SU-DHL-6 (cell line): ENCODE measurements around the gene GATA3.

ENCODE experiments used
- EZH2phosphoT487 ChIP-seq: fragments of 200-600 bp; sonication (generic), shearing (Covaris generic); conservative IDR thresholded peaks from 2 replicates; pipeline ENCODE4 v1.6.1; 2018; ENCODE audit warnings: mild to moderate bottlenecking, antibody characterized with exemption, low read length, moderate library complexity, mixed read lengths
- TF ChIP-seq, protein P1 (sequence below): fragments of 200-600 bp; sonication (generic); IDR thresholded peaks from one replicate; pipeline ENCODE4 v1.5.1; 2017; ENCODE audit warnings: antibody characterized with exemption, mild to moderate bottlenecking, low read length, moderate library complexity; ENCODE audit not compliant: insufficient read depth, poor library complexity, severe bottlenecking

DNA sequence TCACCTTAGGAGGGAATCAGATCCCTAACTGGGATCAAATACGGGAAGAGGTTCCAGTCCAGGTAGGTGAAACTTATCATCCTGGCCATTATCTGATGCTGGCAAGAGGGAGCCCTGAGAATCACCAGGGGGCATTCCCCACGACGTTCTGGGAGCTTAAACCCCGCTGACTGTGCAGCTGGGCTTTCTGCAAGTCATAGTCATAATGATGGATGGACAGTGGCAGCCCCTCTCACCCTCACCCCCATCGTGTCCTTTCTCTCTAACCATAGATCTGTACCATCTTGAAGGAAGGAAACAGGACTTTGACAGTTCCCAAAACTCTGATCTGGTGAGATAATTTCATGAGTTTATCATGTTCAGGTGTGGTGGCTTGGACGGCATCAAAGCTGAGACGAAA lies 50.2 kb downstream of the GATA3 start:
- no peak for TF ChIP-seq EZH2phosphoT487
- TF ChIP-seq, protein P1, sequence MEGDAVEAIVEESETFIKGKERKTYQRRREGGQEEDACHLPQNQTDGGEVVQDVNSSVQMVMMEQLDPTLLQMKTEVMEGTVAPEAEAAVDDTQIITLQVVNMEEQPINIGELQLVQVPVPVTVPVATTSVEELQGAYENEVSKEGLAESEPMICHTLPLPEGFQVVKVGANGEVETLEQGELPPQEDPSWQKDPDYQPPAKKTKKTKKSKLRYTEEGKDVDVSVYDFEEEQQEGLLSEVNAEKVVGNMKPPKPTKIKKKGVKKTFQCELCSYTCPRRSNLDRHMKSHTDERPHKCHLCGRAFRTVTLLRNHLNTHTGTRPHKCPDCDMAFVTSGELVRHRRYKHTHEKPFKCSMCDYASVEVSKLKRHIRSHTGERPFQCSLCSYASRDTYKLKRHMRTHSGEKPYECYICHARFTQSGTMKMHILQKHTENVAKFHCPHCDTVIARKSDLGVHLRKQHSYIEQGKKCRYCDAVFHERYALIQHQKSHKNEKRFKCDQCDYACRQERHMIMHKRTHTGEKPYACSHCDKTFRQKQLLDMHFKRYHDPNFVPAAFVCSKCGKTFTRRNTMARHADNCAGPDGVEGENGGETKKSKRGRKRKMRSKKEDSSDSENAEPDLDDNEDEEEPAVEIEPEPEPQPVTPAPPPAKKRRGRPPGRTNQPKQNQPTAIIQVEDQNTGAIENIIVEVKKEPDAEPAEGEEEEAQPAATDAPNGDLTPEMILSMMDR = no peak
